Loucy (cell line): Measurements from ENCODE around the gene MLF2.

ENCODE experiments used
- EZH2phosphoT487 ChIP-seq: fragments of 200-600 bp; IDR thresholded peaks from 2 replicates; pipeline ENCODE4 v1.6.1; 2018; ENCODE audit warnings: antibody characterized with exemption, mild to moderate bottlenecking, moderate library complexity, borderline replicate concordance
- TF ChIP-seq, protein P1 (sequence below): fragments of 200-600 bp; sonication (generic); conservative IDR thresholded peaks from 2 replicates; pipeline ENCODE4 v1.5.1; 2014; ENCODE audit warnings: mild to moderate bottlenecking, antibody characterized with exemption, low read length

DNA sequence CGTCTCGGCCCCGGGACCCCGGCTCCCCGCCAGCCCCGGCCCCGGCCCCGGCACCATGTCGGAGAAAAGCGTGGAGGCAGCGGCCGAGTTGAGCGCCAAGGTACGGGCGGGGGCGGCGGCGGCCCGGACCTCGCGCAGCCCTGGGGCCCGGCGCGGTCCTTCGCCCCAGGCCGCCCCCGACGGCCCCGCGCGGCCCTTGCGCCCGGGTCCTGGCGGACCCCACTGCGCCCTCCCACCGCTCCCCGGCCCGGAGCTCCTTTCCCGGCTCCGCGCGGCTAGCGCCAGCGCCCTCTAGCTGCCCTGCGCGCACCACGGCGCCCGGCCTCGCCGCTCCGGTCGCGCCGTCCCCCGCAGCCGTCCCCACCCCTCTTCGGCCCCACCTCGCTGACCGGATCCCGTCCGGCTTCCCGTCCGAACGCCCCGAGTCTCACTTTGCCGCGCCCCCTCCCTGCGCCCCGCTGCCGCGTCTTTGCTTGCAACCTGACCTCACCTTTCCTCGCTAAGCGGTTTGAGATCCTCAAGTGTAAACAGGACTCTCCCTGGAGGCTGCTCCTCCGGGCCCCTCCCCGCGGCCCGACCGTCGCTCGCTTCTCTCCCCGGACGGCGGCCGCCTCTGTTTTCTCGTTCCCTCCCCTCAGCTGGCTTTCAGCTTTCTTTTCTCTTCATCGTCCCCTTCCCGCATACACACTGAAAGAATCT is 13.9 kb upstream of the MLF2 start:
- TF ChIP-seq, protein P1, sequence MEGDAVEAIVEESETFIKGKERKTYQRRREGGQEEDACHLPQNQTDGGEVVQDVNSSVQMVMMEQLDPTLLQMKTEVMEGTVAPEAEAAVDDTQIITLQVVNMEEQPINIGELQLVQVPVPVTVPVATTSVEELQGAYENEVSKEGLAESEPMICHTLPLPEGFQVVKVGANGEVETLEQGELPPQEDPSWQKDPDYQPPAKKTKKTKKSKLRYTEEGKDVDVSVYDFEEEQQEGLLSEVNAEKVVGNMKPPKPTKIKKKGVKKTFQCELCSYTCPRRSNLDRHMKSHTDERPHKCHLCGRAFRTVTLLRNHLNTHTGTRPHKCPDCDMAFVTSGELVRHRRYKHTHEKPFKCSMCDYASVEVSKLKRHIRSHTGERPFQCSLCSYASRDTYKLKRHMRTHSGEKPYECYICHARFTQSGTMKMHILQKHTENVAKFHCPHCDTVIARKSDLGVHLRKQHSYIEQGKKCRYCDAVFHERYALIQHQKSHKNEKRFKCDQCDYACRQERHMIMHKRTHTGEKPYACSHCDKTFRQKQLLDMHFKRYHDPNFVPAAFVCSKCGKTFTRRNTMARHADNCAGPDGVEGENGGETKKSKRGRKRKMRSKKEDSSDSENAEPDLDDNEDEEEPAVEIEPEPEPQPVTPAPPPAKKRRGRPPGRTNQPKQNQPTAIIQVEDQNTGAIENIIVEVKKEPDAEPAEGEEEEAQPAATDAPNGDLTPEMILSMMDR: peak; percentile 59
- TF ChIP-seq EZH2phosphoT487: no peak
